ENCODE measurements around the gene GEN1. TPM values are rescaled to one million over a fixed set of nuclear protein-coding genes. Genes with fewer than 3 reads are reported as not detected.

Gene GEN1
- total and polyA plus RNA-seq, 2 donors from 2014 or later: 1.4 to 6.2 TPM

GRCh38 chr2:17803497-17803896, 49.6 kb downstream of the GEN1 start:
- H3K36me3 ChIP-seq (ENCODE audit: control insufficient read depth in 2 of 3, insufficient read depth in 3 of 3, low read length in 3 of 3): no peaks in the 10 kb centered on the region
- TF ChIP-seq CTCF (IDR thresholded peaks at IDR 0.05; ENCODE audit: borderline replicate concordance, extremely low read depth, insufficient read depth): no peak
- intact Hi-C loops (cut with DNase I): no loop called here

GRCh38 chr2:17804358-17804757, 50.4 kb downstream of the GEN1 start:
- FAIRE-seq: no peak
- H3K27ac ChIP-seq (ENCODE audit: low read depth in 2 of 2, low read length in 2 of 2): no peak overlapping the region
- no peak overlapping the region for H3K9ac ChIP-seq (ENCODE audit: low read length in 3 of 3)
- no peak overlapping the region for H3K4me3 ChIP-seq (ENCODE audit: low read length in 3 of 3)
- DNase-seq: no peak
- intact Hi-C loops (cut with DNase I): no loop called here
- no peaks in the 10 kb centered on the region for H3K9me3 ChIP-seq (ENCODE audit: control insufficient read depth in 2 of 3, insufficient read depth in 1 of 3, low read length in 3 of 3)
- H3K27me3 ChIP-seq (ENCODE audit: control insufficient read depth, insufficient read depth, low read length): no peaks in the 10 kb centered on the region
- no peaks in the 10 kb centered on the region for H3K4me1 ChIP-seq (ENCODE audit: control insufficient read depth in 2 of 3, insufficient read depth in 2 of 3, low read depth in 1 of 3, low read length in 3 of 3)
- no peaks in the 10 kb centered on the region for H3K36me3 ChIP-seq (ENCODE audit: control insufficient read depth in 2 of 3, insufficient read depth in 3 of 3, low read length in 3 of 3)
- no peak for TF ChIP-seq CTCF (IDR thresholded peaks at IDR 0.05; ENCODE audit: borderline replicate concordance, extremely low read depth, insufficient read depth)

More at GRCh38 chr2:17803497-17803896, 49.6 kb downstream of the GEN1 start:
- no peak overlapping the region for H3K27ac ChIP-seq (ENCODE audit: low read depth in 2 of 2, low read length in 2 of 2)
- H3K27me3 ChIP-seq (ENCODE audit: control insufficient read depth, insufficient read depth, low read length): no peaks in the 10 kb centered on the region
- no peak overlapping the region for H3K4me3 ChIP-seq (ENCODE audit: low read length in 3 of 3)
- H3K4me1 ChIP-seq (ENCODE audit: control insufficient read depth in 2 of 3, insufficient read depth in 2 of 3, low read depth in 1 of 3, low read length in 3 of 3): no peaks in the 10 kb centered on the region
- H3K9ac ChIP-seq (ENCODE audit: low read length in 3 of 3): no peak overlapping the region
- no peaks in the 10 kb centered on the region for H3K9me3 ChIP-seq (ENCODE audit: control insufficient read depth in 2 of 3, insufficient read depth in 1 of 3, low read length in 3 of 3)
- FAIRE-seq: no peak
- DNase-seq: no peak

- DNase-seq (no peak), FAIRE-seq (no peak)
- H3K4me1 ChIP-seq (ENCODE audit: control insufficient read depth in 2 of 3, insufficient read depth in 2 of 3, low read depth in 1 of 3, low read length in 3 of 3): no peaks in the 10 kb centered on the region
- H3K27me3 ChIP-seq (ENCODE audit: control insufficient read depth, insufficient read depth, low read length): no peaks in the 10 kb centered on the region
- intact Hi-C loops (cut with DNase I): no loop called here
- H3K36me3 ChIP-seq (ENCODE audit: control insufficient read depth in 2 of 3, insufficient read depth in 3 of 3, low read length in 3 of 3): no peaks in the 10 kb centered on the region
- TF ChIP-seq CTCF (IDR thresholded peaks at IDR 0.05; ENCODE audit: borderline replicate concordance, extremely low read depth, insufficient read depth): no peak
- H3K4me3 ChIP-seq (ENCODE audit: low read length in 3 of 3): no peak overlapping the region
- H3K9ac ChIP-seq (ENCODE audit: low read length in 3 of 3): no peak overlapping the region
- H3K27ac ChIP-seq (ENCODE audit: low read depth in 2 of 2, low read length in 2 of 2): no peak overlapping the region
- H3K9me3 ChIP-seq (ENCODE audit: control insufficient read depth in 2 of 3, insufficient read depth in 1 of 3, low read length in 3 of 3): no peaks in the 10 kb centered on the region
Observed at GRCh38 chr2:17805166-17805565, 51.2 kb downstream of the GEN1 start.

- no peak for TF ChIP-seq CTCF (IDR thresholded peaks at IDR 0.05; ENCODE audit: borderline replicate concordance, extremely low read depth, insufficient read depth)
- Histone ChIP-seq H3K9me3 (ENCODE audit: control insufficient read depth in 2 of 3, insufficient read depth in 1 of 3, low read length in 3 of 3) (no peaks in the 10 kb centered on the region), H3K36me3 (ENCODE audit: control insufficient read depth in 2 of 3, insufficient read depth in 3 of 3, low read length in 3 of 3) (no peaks in the 10 kb centered on the region), H3K9ac (ENCODE audit: low read length in 3 of 3) (no peak overlapping the region), H3K27ac (ENCODE audit: low read depth in 2 of 2, low read length in 2 of 2) (no peak overlapping the region), H3K4me1 (ENCODE audit: control insufficient read depth in 2 of 3, insufficient read depth in 2 of 3, low read depth in 1 of 3, low read length in 3 of 3) (no peaks in the 10 kb centered on the region), H3K27me3 (ENCODE audit: control insufficient read depth, insufficient read depth, low read length) (no peaks in the 10 kb centered on the region), H3K4me3 (ENCODE audit: low read length in 3 of 3) (no peak overlapping the region)
- FAIRE-seq: no peak
- DNase-seq: no peak
- intact Hi-C loops (cut with DNase I): no loop called here
Observed at GRCh38 chr2:17805717-17806363, 51.9 kb downstream of the GEN1 start.

All from kidney (tissue), 14 donors.